ENCODE measurements around the gene TMEM253.
A peak's percentile ranks its signal among the peaks of the same experiment; 100 is the strongest.

Gene TMEM253

GRCh38 chr14:21090940-21091663, 9.8 kb upstream of the TMEM253 start:
- DNase-seq: no peak

GRCh38 chr14:21091821-21092272, 9.0 kb upstream of the TMEM253 start:
- no peak for DNase-seq

- DNase-seq: peak; percentile 39 to 46
Measured at GRCh38 chr14:21092273-21093011, 8.4 kb upstream of the TMEM253 start.

- no peak for DNase-seq
Measured at GRCh38 chr14:21093018-21093417, 7.8 kb upstream of the TMEM253 start.

GRCh38 chr14:21093769-21094681, 6.8 kb upstream of the TMEM253 start:
- no peak for DNase-seq

- DNase-seq: no peak
Measured at GRCh38 chr14:21095430-21096205, 5.2 kb upstream of the TMEM253 start.

- DNase-seq: no peak
Measured at GRCh38 chr14:21096438-21096837, 4.4 kb upstream of the TMEM253 start.

- no peak for DNase-seq
Measured at GRCh38 chr14:21096978-21097635, 3.8 kb upstream of the TMEM253 start.

- no peak for DNase-seq
Measured at GRCh38 chr14:21097636-21098075, 3.2 kb upstream of the TMEM253 start.

- DNase-seq: no peak
Measured at GRCh38 chr14:21098076-21098891, 2.6 kb upstream of the TMEM253 start, which contains the start of gene ZNF219. Gene ZNF219 (minus strand): TSS chr14:21098655. CDS start chr14:21093591, 5,064 bp downstream.

- no peak for DNase-seq
Measured at GRCh38 chr14:21098892-21099595, 1.8 kb upstream of the TMEM253 start.

GRCh38 chr14:21099596-21099985, 1.3 kb upstream of the TMEM253 start:
- DNase-seq: no peak

- no peak for DNase-seq
Measured at GRCh38 chr14:21101802-21102413, 1.0 kb downstream of the TMEM253 start.

GRCh38 chr14:21102521-21103410, 1.9 kb downstream of the TMEM253 start:
- DNase-seq: no peak

GRCh38 chr14:21103411-21103709, 2.5 kb downstream of the TMEM253 start:
- no peak for DNase-seq

GRCh38 chr14:21103710-21104447, 3.0 kb downstream of the TMEM253 start:
- DNase-seq: peak; percentile 95 to 96

GRCh38 chr14:21104448-21105060, 3.7 kb downstream of the TMEM253 start:
- peak; percentile 41 to 52 for DNase-seq

GRCh38 chr14:21105095-21105494, 4.2 kb downstream of the TMEM253 start:
- no peak for DNase-seq

Data from AML-193 (cell line).